ENCODE results near the gene WWC1. TPM values are rescaled to one million over a fixed set of nuclear protein-coding genes. Genes with fewer than 3 reads are reported as not detected.

WWC1 gene
- total and polyA plus RNA-seq, 10 of the 15 experiments (the other 5 are each of a cell fraction or from before 2014, with no cell fraction given): 0.50 to 7.8 (median 2.5) TPM

DNA sequence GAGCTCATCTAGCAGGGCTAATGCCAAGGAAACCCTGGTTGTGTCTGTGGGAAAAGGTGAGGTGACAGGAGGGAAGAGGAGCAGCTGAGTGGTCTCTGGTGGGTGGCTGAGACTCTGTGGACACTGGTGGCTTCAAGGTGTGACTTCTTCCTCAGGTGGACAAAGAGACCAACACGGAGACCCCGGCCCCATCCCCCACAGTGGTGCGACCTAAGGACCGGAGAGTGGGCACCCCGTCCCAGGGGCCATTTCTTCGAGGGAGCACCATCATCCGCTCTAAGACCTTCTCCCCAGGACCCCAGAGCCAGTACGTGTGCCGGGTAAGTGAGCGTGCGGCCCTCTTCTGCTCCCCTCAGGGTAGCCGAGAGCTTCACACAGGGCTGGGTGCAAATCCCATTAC lies 163.8 kb downstream of the WWC1 start:
- no peak for DNase-seq (ENCODE audit: low read depth, low spot score)
- ChIA-PET RAD21 (ENCODE audit: unreplicated experiment) (no interaction called here), POLR2A (interaction anchor here (0.5 kb wide), 1 partner anchor 134 kb away, joined by 3 read pairs; no protein-coding TSS in a partner anchor), CTCF (interaction anchor here (0.6 kb wide), 1 partner anchor 1407 kb away, joined by 3 read pairs; no protein-coding TSS in a partner anchor), SMC1A (ENCODE audit: uncharacterized antibody, unreplicated experiment) (no interaction called here)
- H3K9ac ChIP-seq (ENCODE audit: control insufficient read depth, insufficient read depth, low read length): no peak overlapping the region
- ATAC-seq: no peak
- no peak for FAIRE-seq
- no peaks in the 10 kb centered on the region for H4K20me1 ChIP-seq (ENCODE audit: control insufficient read depth, insufficient read depth)
- in situ Hi-C loops (cut with MboI) (no loop called here), intact Hi-C loops (cut with micrococcal nuclease; ENCODE audit: unreplicated experiment) (no loop called here)
- H3K4me1 ChIP-seq (ENCODE audit: control insufficient read depth, insufficient read depth, low read length): no peaks in the 10 kb centered on the region
- no peaks in the 10 kb centered on the region for H3K79me2 ChIP-seq (ENCODE audit: control insufficient read depth, insufficient read depth, low read length)
- TF ChIP-seq POLR2AphosphoS2 (IDR thresholded peaks at IDR 0.05; ENCODE audit: low read depth, low read length): no peak
- TF ChIP-seq, protein P1, sequence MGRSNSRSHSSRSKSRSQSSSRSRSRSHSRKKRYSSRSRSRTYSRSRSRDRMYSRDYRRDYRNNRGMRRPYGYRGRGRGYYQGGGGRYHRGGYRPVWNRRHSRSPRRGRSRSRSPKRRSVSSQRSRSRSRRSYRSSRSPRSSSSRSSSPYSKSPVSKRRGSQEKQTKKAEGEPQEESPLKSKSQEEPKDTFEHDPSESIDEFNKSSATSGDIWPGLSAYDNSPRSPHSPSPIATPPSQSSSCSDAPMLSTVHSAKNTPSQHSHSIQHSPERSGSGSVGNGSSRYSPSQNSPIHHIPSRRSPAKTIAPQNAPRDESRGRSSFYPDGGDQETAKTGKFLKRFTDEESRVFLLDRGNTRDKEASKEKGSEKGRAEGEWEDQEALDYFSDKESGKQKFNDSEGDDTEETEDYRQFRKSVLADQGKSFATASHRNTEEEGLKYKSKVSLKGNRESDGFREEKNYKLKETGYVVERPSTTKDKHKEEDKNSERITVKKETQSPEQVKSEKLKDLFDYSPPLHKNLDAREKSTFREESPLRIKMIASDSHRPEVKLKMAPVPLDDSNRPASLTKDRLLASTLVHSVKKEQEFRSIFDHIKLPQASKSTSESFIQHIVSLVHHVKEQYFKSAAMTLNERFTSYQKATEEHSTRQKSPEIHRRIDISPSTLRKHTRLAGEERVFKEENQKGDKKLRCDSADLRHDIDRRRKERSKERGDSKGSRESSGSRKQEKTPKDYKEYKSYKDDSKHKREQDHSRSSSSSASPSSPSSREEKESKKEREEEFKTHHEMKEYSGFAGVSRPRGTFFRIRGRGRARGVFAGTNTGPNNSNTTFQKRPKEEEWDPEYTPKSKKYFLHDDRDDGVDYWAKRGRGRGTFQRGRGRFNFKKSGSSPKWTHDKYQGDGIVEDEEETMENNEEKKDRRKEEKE (IDR thresholded peaks at IDR 0.05): no peak
- no peak overlapping the region for H3K4me2 ChIP-seq (ENCODE audit: control insufficient read depth, insufficient read depth)
- H3K27me3 ChIP-seq (replicated peaks in 1 of 2; ENCODE audit: control insufficient read depth in 2 of 2, insufficient read depth in 2 of 2, low read length in 1 of 2): no peaks in the 10 kb centered on the region
- no TSS peak for BruUV-seq (replicated peaks)
- no peaks in the 10 kb centered on the region for H3K36me3 ChIP-seq (ENCODE audit: control insufficient read depth in 2 of 2, insufficient read depth in 2 of 2, low read length in 1 of 2)
- no peak overlapping the region for H3K4me3 ChIP-seq
- no peak overlapping the region for H3K27ac ChIP-seq (ENCODE audit: control insufficient read depth, insufficient read depth)
- WGBS (ENCODE audit: insufficient coverage, insufficient replicate concordance, low lambda C conversion rate, missing lambda C conversion rate): 77% methylated on average over 12 of the region's 12 CpGs
- no peak overlapping the region for H2AFZ ChIP-seq (ENCODE audit: control insufficient read depth, low read depth, low read length)
- no peaks in the 10 kb centered on the region for H3K9me3 ChIP-seq (replicated peaks; ENCODE audit: control insufficient read depth, insufficient read depth, low read length)

DNA sequence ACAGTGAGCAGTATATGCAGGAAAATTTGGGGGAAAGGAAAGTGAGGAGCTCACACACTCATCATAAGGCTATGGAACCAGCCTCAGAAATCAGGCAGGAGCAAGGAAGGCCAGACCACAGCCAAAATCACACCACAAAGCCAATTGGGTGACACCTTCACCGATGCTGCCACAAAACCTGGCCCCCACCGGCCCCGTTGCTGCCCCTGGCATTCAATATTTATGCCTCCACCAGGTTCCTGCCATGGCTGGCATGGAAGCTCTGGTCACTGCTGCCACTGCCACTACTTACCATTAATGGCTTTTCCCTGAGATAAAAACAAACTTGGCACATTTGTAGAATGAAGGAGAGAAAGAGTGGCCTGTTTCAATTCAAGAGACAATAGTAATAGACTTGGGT lies 166.1 kb downstream of the WWC1 start:
- no peak overlapping the region for H3K4me2 ChIP-seq (ENCODE audit: control insufficient read depth, insufficient read depth)
- H3K9me3 ChIP-seq (replicated peaks; ENCODE audit: control insufficient read depth, insufficient read depth, low read length): no peaks in the 10 kb centered on the region
- no peak for ATAC-seq
- no peaks in the 10 kb centered on the region for H3K79me2 ChIP-seq (ENCODE audit: control insufficient read depth, insufficient read depth, low read length)
- no peak overlapping the region for H2AFZ ChIP-seq (ENCODE audit: control insufficient read depth, low read depth, low read length)
- WGBS (ENCODE audit: insufficient coverage, insufficient replicate concordance, low lambda C conversion rate, missing lambda C conversion rate): 100% methylated on average over 3 of the region's 3 CpGs
- no peak overlapping the region for H3K4me3 ChIP-seq
- ChIA-PET SMC1A (ENCODE audit: uncharacterized antibody, unreplicated experiment) (no interaction called here), CTCF (no interaction called here), POLR2A (no interaction called here), RAD21 (ENCODE audit: unreplicated experiment) (no interaction called here)
- intact Hi-C loops (cut with micrococcal nuclease; ENCODE audit: unreplicated experiment): no loop called here
- DNase-seq (ENCODE audit: low read depth, low spot score): no peak
- no peak for TF ChIP-seq TAF1 (IDR thresholded peaks at IDR 0.05; ENCODE audit: borderline replicate concordance, low read depth, low read length)
- TF ChIP-seq DPF2 (IDR thresholded peaks at IDR 0.05): no peak
- TF ChIP-seq PAX8 (IDR thresholded peaks at IDR 0.05): no peak
- no peak for TF ChIP-seq YBX1 (IDR thresholded peaks at IDR 0.05)
- no peak for TF ChIP-seq NFXL1 (IDR thresholded peaks at IDR 0.05; ENCODE audit: borderline replicate concordance)
- TF ChIP-seq, protein P2, sequence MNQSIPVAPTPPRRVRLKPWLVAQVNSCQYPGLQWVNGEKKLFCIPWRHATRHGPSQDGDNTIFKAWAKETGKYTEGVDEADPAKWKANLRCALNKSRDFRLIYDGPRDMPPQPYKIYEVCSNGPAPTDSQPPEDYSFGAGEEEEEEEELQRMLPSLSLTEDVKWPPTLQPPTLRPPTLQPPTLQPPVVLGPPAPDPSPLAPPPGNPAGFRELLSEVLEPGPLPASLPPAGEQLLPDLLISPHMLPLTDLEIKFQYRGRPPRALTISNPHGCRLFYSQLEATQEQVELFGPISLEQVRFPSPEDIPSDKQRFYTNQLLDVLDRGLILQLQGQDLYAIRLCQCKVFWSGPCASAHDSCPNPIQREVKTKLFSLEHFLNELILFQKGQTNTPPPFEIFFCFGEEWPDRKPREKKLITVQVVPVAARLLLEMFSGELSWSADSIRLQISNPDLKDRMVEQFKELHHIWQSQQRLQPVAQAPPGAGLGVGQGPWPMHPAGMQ (IDR thresholded peaks at IDR 0.05; ENCODE audit: borderline replicate concordance): no peak
- no peak for TF ChIP-seq SMAD1 (IDR thresholded peaks at IDR 0.05; ENCODE audit: low read depth, partially characterized antibody)
- TF ChIP-seq SREBF1 (IDR thresholded peaks at IDR 0.05; ENCODE audit: low read length): no peak
- TF ChIP-seq POLR2AphosphoS5 (IDR thresholded peaks at IDR 0.05; ENCODE audit: low read length): no peak
- no peak for TF ChIP-seq POU2F2 (IDR thresholded peaks at IDR 0.05; ENCODE audit: borderline replicate concordance, low read depth, low read length)
- no peaks in the 10 kb centered on the region; a peak in 1 of 4 replicates for H3K36me3 ChIP-seq (ENCODE audit: control insufficient read depth in 2 of 2, insufficient read depth in 2 of 2, low read length in 1 of 2)
- no peak overlapping the region for H3K27ac ChIP-seq (ENCODE audit: control insufficient read depth, insufficient read depth)
- in situ Hi-C loops (cut with MboI): no loop called here
- no peaks in the 10 kb centered on the region for H3K27me3 ChIP-seq (replicated peaks in 1 of 2; ENCODE audit: control insufficient read depth in 2 of 2, insufficient read depth in 2 of 2, low read length in 1 of 2)
- no peak overlapping the region for H3K9ac ChIP-seq (ENCODE audit: control insufficient read depth, insufficient read depth, low read length)
- BruUV-seq (replicated peaks): no TSS peak
- no peaks in the 10 kb centered on the region for H3K4me1 ChIP-seq (ENCODE audit: control insufficient read depth, insufficient read depth, low read length)
- no peak for FAIRE-seq
- no peaks in the 10 kb centered on the region for H4K20me1 ChIP-seq (ENCODE audit: control insufficient read depth, insufficient read depth)
